GM12891 (cell line): ENCODE measurements around the gene TNFRSF6B. TPM values are rescaled to one million over a fixed set of nuclear protein-coding genes. Genes with fewer than 3 reads are reported as not detected.
"Not testable (repeated sequence)": the region's sequence is repeated elsewhere in the genome, so short reads cannot be mapped to it uniquely, and the experiment has no call there.

Experiments
- DNase-seq: peaks from one replicate; pipeline ENCODE4 v3.0.0; 2011; ENCODE audit warnings: low spot score; ENCODE audit not compliant: insufficient read length
- FAIRE-seq: peaks from 2 replicates; lab custom pipeline; 2011; peaks lifted over from hg19 to GRCh38; lab: Jason Lieb, UNC
- PAX5 ChIP-seq: IDR thresholded peaks from 2 replicates; pipeline ENCODE4 v1.6.1; 2011; ENCODE audit warnings: low read length, moderate library complexity, mild to moderate bottlenecking; ENCODE audit not compliant: insufficient read depth, severe bottlenecking
- POLR2A ChIP-seq: IDR thresholded peaks from 2 replicates; pipeline ENCODE4 v1.6.1; 2011; ENCODE audit warnings: low read depth, low read length, control low read depth
- POLR2AphosphoS5 ChIP-seq: IDR thresholded peaks from 2 replicates; pipeline ENCODE4 v1.6.1; 2011; ENCODE audit warnings: low read depth, low read length, control low read depth
- POU2F2 ChIP-seq: IDR thresholded peaks from 2 replicates; pipeline ENCODE4 v1.6.1; 2011; ENCODE audit warnings: low read depth, mild to moderate bottlenecking, control low read depth, low read length, moderate library complexity
- SPI1 ChIP-seq: IDR thresholded peaks from 2 replicates; pipeline ENCODE4 v1.6.1; 2011; ENCODE audit warnings: low read depth, low read length, control low read depth
- TAF1 ChIP-seq: IDR thresholded peaks from 2 replicates; pipeline ENCODE4 v1.6.1; 2011; ENCODE audit warnings: low read depth, low read length, control low read depth
- polyA plus RNA-seq: library from polyadenylated mRNA; unstranded; fragments of >200 nt; gene quantifications from one replicate; pipeline ENCODE4 v1.2.1, GENCODE V29; 2012; ENCODE audit warnings: low read depth, missing spikeins, inconsistent platforms; ENCODE audit not compliant: missing spikeins

Gene TNFRSF6B, protein sequence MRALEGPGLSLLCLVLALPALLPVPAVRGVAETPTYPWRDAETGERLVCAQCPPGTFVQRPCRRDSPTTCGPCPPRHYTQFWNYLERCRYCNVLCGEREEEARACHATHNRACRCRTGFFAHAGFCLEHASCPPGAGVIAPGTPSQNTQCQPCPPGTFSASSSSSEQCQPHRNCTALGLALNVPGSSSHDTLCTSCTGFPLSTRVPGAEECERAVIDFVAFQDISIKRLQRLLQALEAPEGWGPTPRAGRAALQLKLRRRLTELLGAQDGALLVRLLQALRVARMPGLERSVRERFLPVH
- 0.51 TPM for polyA plus RNA-seq

GRCh38 chr20:63696628-63697356, at the start of gene TNFRSF6B:
Gene TNFRSF6B, plus strand, starts transcription at chr20:63696652. Its CDS starts 116 bp downstream, at chr20:63696768.
- FAIRE-seq (peak; percentile 64), DNase-seq (peak; percentile 43)
- no peak for TF ChIP-seq POLR2A
- TF ChIP-seq POLR2AphosphoS5, result peak; percentile 55; the same call in 1 of the 2 replicates

GRCh38 chr20:63648190-63648589, 48.3 kb upstream of the TNFRSF6B start:
- TF ChIP-seq PAX5 (no peak), POLR2A (no peak), POU2F2 (no peak), TAF1 (no peak), POLR2AphosphoS5 (no peak)
- DNase-seq (no peak), FAIRE-seq (no peak)

- TF ChIP-seq PAX5, result no peak
- TF ChIP-seq POU2F2, result no peak
- TF ChIP-seq POLR2A, result no peak
- no peak for TF ChIP-seq TAF1
- no peak for TF ChIP-seq POLR2AphosphoS5
- TF ChIP-seq SPI1, result no peak
- DNase-seq (no peak), FAIRE-seq (no peak)
These were observed 47.4 kb upstream of the TNFRSF6B start for GRCh38 chr20:63648895-63649589.

DNA sequence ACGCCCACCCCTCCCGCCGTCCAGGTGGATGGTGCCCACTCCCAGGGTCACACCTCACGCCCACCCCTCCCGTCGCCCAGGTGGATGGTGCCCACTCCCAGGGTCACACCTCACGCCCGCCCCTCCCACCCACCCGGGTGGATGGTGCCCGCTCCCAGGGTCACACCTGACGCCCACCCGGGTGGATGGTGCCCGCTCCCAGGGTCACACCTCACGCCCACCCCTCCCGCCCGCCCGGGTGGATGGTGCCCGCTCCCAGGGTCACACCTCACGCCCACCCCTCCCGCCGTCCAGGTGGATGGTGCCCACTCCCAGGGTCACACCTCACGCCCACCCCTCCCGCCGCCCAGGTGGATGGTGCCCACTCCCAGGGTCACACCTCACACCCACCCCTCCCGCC, 46.0 kb upstream of the TNFRSF6B start:
- not testable (repeated sequence) for DNase-seq, FAIRE-seq

GRCh38 chr20:63651942-63652191, 44.6 kb upstream of the TNFRSF6B start:
- no peak for FAIRE-seq
- TF ChIP-seq PAX5 (no peak), POU2F2 (no peak), TAF1 (no peak), POLR2AphosphoS5 (no peak), SPI1 (no peak), POLR2A (no peak)
- DNase-seq, result no peak

GRCh38 chr20:63652192-63652980, 44.1 kb upstream of the TNFRSF6B start:
- no peak for DNase-seq
- no peak for FAIRE-seq
- no peak for TF ChIP-seq TAF1
- TF ChIP-seq PAX5, result no peak
- no peak for TF ChIP-seq SPI1
- no peak for TF ChIP-seq POU2F2
- TF ChIP-seq POLR2AphosphoS5, result no peak
- TF ChIP-seq POLR2A, result no peak

- peak; percentile 83 for DNase-seq
- TF ChIP-seq POLR2A (no peak), POU2F2 (no peak), PAX5 (no peak), POLR2AphosphoS5 (no peak), TAF1 (no peak), SPI1 (no peak)
- FAIRE-seq, result no peak
These were observed 43.1 kb upstream of the TNFRSF6B start, which contains the start of gene STMN3 for GRCh38 chr20:63653041-63653973. Gene STMN3, minus strand, starts transcription at chr20:63653424. Its CDS starts 79 bp downstream, at chr20:63653345.

DNA sequence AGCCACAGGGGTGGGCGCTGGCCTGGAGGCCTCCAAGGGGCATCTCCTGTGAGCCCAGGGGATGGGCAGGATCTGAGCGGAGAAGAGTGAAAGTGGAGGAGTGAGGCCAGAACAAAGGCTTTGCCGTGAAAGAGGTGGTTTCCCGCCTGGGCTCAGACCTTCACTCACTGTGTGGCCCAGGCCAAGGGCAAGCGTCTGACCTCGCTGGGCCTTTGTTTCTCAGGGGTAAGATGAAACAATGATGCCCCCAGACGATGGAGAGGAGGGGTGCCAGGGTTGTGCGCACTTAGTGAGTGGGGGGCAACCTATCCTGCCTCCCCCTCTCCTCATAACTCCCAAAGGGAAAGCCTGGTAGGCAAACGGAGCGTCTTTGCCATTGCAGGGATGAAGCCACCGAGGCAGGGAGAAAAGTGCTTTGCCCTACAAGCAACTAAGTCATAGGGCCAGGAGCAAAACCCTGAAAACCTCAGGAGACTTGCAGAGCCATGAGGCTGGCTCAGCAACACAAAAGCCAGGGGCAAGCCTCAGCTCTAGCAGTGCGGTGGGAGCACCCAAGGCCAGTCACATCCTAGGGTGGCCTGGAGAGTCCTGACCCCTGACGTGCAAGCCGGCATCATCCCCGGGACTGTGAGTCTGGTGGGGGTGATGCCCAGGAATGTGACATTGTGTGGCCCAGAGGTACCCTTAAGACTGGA, 42.3 kb upstream of the TNFRSF6B start:
- DNase-seq, result no peak
- FAIRE-seq, result no peak
- TF ChIP-seq SPI1 (no peak), POLR2AphosphoS5 (no peak), TAF1 (no peak), PAX5 (no peak), POLR2A (no peak), POU2F2 (no peak)
